GM12892 (cell line): ENCODE data around the gene DST.

Experiments used
- POLR2A ChIP-seq: IDR thresholded peaks from 2 replicates; pipeline ENCODE4 v1.6.1; 2011; ENCODE audit warnings: low read depth, low read length, control low read depth
- POLR2AphosphoS5 ChIP-seq: IDR thresholded peaks from 2 replicates; pipeline ENCODE4 v1.6.1; 2011; ENCODE audit warnings: low read depth, low read length, control low read depth

GRCh38 chr6:56663344-56663743, 20.7 kb upstream of the DST start:
- TF ChIP-seq POLR2AphosphoS5, result no peak
- no peak for TF ChIP-seq POLR2A
